Neural cell (in vitro differentiated cells): Measurements from ENCODE around the gene HOXB6. TPM values are rescaled to one million over a fixed set of nuclear protein-coding genes. Genes with fewer than 3 reads are reported as not detected.

Experiments
- H2AFZ ChIP-seq: fragments of 200-600, 300-800 bp; sonication (generic), shearing (Covaris generic); 2 replicates; pipeline ENCODE4 v1.6.0; 2014; ENCODE audit warnings: low read depth, mild to moderate bottlenecking, antibody characterized with exemption, low read length, moderate library complexity
- H3F3A ChIP-seq: fragments of 200-600 bp; shearing (Covaris generic); 2 replicates; pipeline ENCODE4 v1.6.1; 2016; ENCODE audit warnings: mild to moderate bottlenecking, moderate library complexity, mixed read lengths, antibody characterized with exemption, low read length; ENCODE audit not compliant: insufficient read depth, poor library complexity, severe bottlenecking
- H3K27ac ChIP-seq: fragments of 200-600, 300-800 bp; sonication (generic), shearing (Covaris generic); 2 replicates; pipeline ENCODE4 v1.5.1; 2014; ENCODE audit warnings: mild to moderate bottlenecking, low read length, moderate library complexity
- H3K27me3 ChIP-seq: fragments of 300-800, 200-600 bp; sonication (generic), shearing (Covaris generic); 2 replicates; pipeline ENCODE4 v1.6.0; 2014; ENCODE audit warnings: mild to moderate bottlenecking, low read depth, low read length, moderate library complexity; ENCODE audit not compliant: insufficient read depth
- H3K36me3 ChIP-seq: fragments of 300-800, 200-600 bp; sonication (generic), shearing (Covaris generic); 2 replicates; pipeline ENCODE4 v1.5.1; 2014; ENCODE audit warnings: mild to moderate bottlenecking, antibody characterized with exemption, low read length, moderate library complexity; ENCODE audit not compliant: insufficient read depth
- H3K4me2 ChIP-seq: fragments of 300-800, 200-600 bp; sonication (generic), shearing (Covaris generic); 2 replicates; pipeline ENCODE4 v1.6.0; 2014; ENCODE audit warnings: mild to moderate bottlenecking, low read length
- H3K4me3 ChIP-seq: fragments of 300-800, 200-600 bp; sonication (generic), shearing (Covaris generic); 2 replicates; pipeline ENCODE4 v1.5.1; 2014; ENCODE audit warnings: mild to moderate bottlenecking, low read length, moderate library complexity
- H3K79me2 ChIP-seq: fragments of 200-600 bp; shearing (Covaris generic); replicated peaks from 2 replicates; pipeline ENCODE4 v1.6.0; 2014; ENCODE audit warnings: mild to moderate bottlenecking, low read length, moderate library complexity; ENCODE audit not compliant: insufficient read depth
- H3K9ac ChIP-seq: fragments of 300-800, 200-600 bp; sonication (generic), shearing (Covaris generic); 2 replicates; pipeline ENCODE4 v1.6.1; 2016; ENCODE audit warnings: mild to moderate bottlenecking, low read length, mixed read lengths
- H3K9me2 ChIP-seq: fragments of 200-600 bp; shearing (Covaris generic); 2 replicates; pipeline ENCODE4 v1.6.1; 2016; ENCODE audit warnings: mild to moderate bottlenecking, low read length, mixed read lengths; ENCODE audit not compliant: insufficient read depth
- H3K9me3 ChIP-seq: fragments of 200-600, 300-800 bp; sonication (generic), shearing (Covaris generic); 2 replicates; pipeline ENCODE4 v1.6.1; 2016; ENCODE audit warnings: mild to moderate bottlenecking, mixed run types, low read length, moderate library complexity, mixed read lengths
- H4K20me1 ChIP-seq: fragments of 200-600 bp; shearing (Covaris generic); 2 replicates; pipeline ENCODE4 v1.6.1; 2016; ENCODE audit warnings: mild to moderate bottlenecking, mixed run types; ENCODE audit not compliant: insufficient read depth
- CTCF ChIP-seq: fragments of 450-650 bp; IDR thresholded peaks from 2 replicates; pipeline ENCODE4 v1.5.1; 2014; ENCODE audit warnings: antibody characterized with exemption, mild to moderate bottlenecking, moderate library complexity; ENCODE audit not compliant: poor library complexity, severe bottlenecking
- EP300 ChIP-seq: fragments of 450-650 bp; conservative IDR thresholded peaks from 2 replicates; pipeline ENCODE4 v1.6.1; 2014; ENCODE audit warnings: antibody characterized with exemption, mild to moderate bottlenecking, moderate library complexity; ENCODE audit not compliant: poor library complexity, severe bottlenecking
- EZH2 ChIP-seq: fragments of 200-600, 300-800 bp; shearing (Covaris generic), sonication (generic); IDR thresholded peaks from 2 replicates; pipeline ENCODE4 v1.6.1; 2014; ENCODE audit warnings: antibody characterized with exemption, low read length, borderline replicate concordance, mild to moderate bottlenecking; ENCODE audit not compliant: insufficient read depth, poor library complexity, severe bottlenecking
- MXI1 ChIP-seq: fragments of 450-650 bp; conservative IDR thresholded peaks from 2 replicates; pipeline ENCODE4 v1.6.1; 2014; ENCODE audit warnings: antibody characterized with exemption, mild to moderate bottlenecking; ENCODE audit not compliant: poor library complexity, severe bottlenecking
- POLR2AphosphoS5 ChIP-seq: IDR thresholded peaks from 2 replicates; pipeline ENCODE4 v1.6.1; 2012
- RAD21 ChIP-seq: fragments of 450-650 bp; conservative IDR thresholded peaks from 2 replicates; pipeline ENCODE4 v1.6.1; 2014; ENCODE audit warnings: antibody characterized with exemption, mild to moderate bottlenecking, moderate library complexity
- REST ChIP-seq: IDR thresholded peaks from 2 replicates; pipeline ENCODE4 v1.6.1; 2012; ENCODE audit warnings: borderline replicate concordance
- SMC3 ChIP-seq: fragments of 450-650 bp; conservative IDR thresholded peaks from 2 replicates; pipeline ENCODE4 v1.6.1; 2014; ENCODE audit warnings: antibody characterized with exemption, mild to moderate bottlenecking, moderate library complexity; ENCODE audit not compliant: poor library complexity
- TAF1 ChIP-seq: IDR thresholded peaks from 2 replicates; pipeline ENCODE4 v1.6.1; 2012; ENCODE audit warnings: low read depth
- polyA minus RNA-seq: library from RNA; depleted of rRNA, polyadenylated mRNA; stranded (reverse); fragments of >200 nt; gene quantifications from 2 replicates; pipeline ENCODE4 v1.2.3, GENCODE V29; 2014
- polyA plus RNA-seq: library from polyadenylated mRNA; depleted of rRNA; stranded (reverse); fragments of >200 nt; gene quantifications from 2 replicates; pipeline ENCODE4 v1.2.3, GENCODE V29; 2014

Gene HOXB6
- not detected in 2 replicates for polyA plus RNA-seq
- not detected in 2 replicates for polyA minus RNA-seq

GRCh38 chr17:48604770-48605329, at the start of gene HOXB6:
HOXB6 (minus strand) TSS chr17:48604986; CDS start chr17:48598150, 6,836 bp downstream.
- H4K20me1 ChIP-seq, result no peaks in the 10 kb centered on the region
- H3K79me2 ChIP-seq, result no peaks in the 10 kb centered on the region
- no peak for TF ChIP-seq TAF1
- TF ChIP-seq MXI1, result no peak
- TF ChIP-seq EP300, result no peak
- TF ChIP-seq RAD21, result no peak
- no peak for TF ChIP-seq POLR2AphosphoS5
- no peak for TF ChIP-seq SMC3
- no peak for TF ChIP-seq REST
- TF ChIP-seq CTCF, result no peak
- no peak for TF ChIP-seq EZH2
- no peak within 1 kb of the TSS for H2AFZ ChIP-seq
- H3K4me3 ChIP-seq, result no peak within 1 kb of the TSS
- peaks cover 99% of the 10 kb centered on the region for H3K27me3 ChIP-seq
- no peaks in the 10 kb centered on the region for H3K9me2 ChIP-seq
- no peak within 1 kb of the TSS for H3K27ac ChIP-seq
- no peak within 1 kb of the TSS for H3K9ac ChIP-seq
- H3K9me3 ChIP-seq, result peaks cover 31% of the 10 kb centered on the region
- H3K4me2 ChIP-seq, result no peak within 1 kb of the TSS
- no peaks in the 10 kb centered on the region for H3K36me3 ChIP-seq
- no peaks in the 10 kb centered on the region for H3F3A ChIP-seq

- Histone ChIP-seq H3K4me2 (no peak overlapping the region), H3F3A (no peaks in the 10 kb centered on the region), H3K9ac (no peak overlapping the region), H4K20me1 (no peaks in the 10 kb centered on the region), H2AFZ (no peak overlapping the region), H3K27ac (no peak overlapping the region), H3K27me3 (peaks cover 74% of the 10 kb centered on the region), H3K9me3 (no peaks in the 10 kb centered on the region), H3K9me2 (no peaks in the 10 kb centered on the region), H3K36me3 (no peaks in the 10 kb centered on the region), H3K4me3 (no peak overlapping the region), H3K79me2 (no peaks in the 10 kb centered on the region)
- TF ChIP-seq TAF1, result no peak
- no peak for TF ChIP-seq POLR2AphosphoS5
- no peak for TF ChIP-seq SMC3
- no peak for TF ChIP-seq RAD21
- no peak for TF ChIP-seq CTCF
- no peak for TF ChIP-seq REST
- no peak for TF ChIP-seq MXI1
- TF ChIP-seq EP300, result no peak
- TF ChIP-seq EZH2, result no peak
These were observed 45.0 kb upstream of the HOXB6 start for GRCh38 chr17:48649741-48650140.
